Measurements from ENCODE around the gene LGALS3. TPM values are rescaled to one million over a fixed set of nuclear protein-coding genes. Genes with fewer than 3 reads are reported as not detected.

The LGALS3 gene
- total and polyA plus RNA-seq, 12 donors, result 119 to 308 (median 198) TPM

GRCh38 chr14:55141825-55142224 is 12.8 kb downstream of the LGALS3 start:
- no peaks in the 10 kb centered on the region for H3K27me3 ChIP-seq
- TF ChIP-seq CTCF (IDR thresholded peaks at IDR 0.05), result no peak
- 92 to 93% methylated on average over 3 of the region's 3 CpGs for WGBS, 2 donors
- intact Hi-C loops (cut with DNase I), result loop anchor here in 1 of 10 donors (5.0 kb wide), 1 partner anchor 50 kb away; no protein-coding TSS in a partner anchor
- H3K27ac ChIP-seq, result no peak overlapping the region
- no peaks in the 10 kb centered on the region for H3K9me3 ChIP-seq
- no peak for DNase-seq
- H3K4me3 ChIP-seq, result no peak overlapping the region
- H3K4me1 ChIP-seq, result peaks cover 4 to 40% (median 20%) of the 10 kb centered on the region in 9 donors
- no peak for ATAC-seq
- peaks cover 0 to 93% (median 72%) of the 10 kb centered on the region in 9 donors for H3K36me3 ChIP-seq

GRCh38 chr14:55142466-55142865 is 13.4 kb downstream of the LGALS3 start:
- Histone ChIP-seq H3K4me3 (no peak overlapping the region), H3K36me3 (peaks cover 0 to 99% (median 72%) of the 10 kb centered on the region in 9 donors), H3K27ac (no peak overlapping the region), H3K27me3 (no peaks in the 10 kb centered on the region), H3K4me1 (peaks cover 3 to 33% (median 14%) of the 10 kb centered on the region in 9 donors), H3K9me3 (no peaks in the 10 kb centered on the region)
- TF ChIP-seq CTCF (IDR thresholded peaks at IDR 0.05), result no peak
- ATAC-seq (no peak), DNase-seq (no peak)
- 74 to 78% methylated on average over 2 of the region's 2 CpGs for WGBS, 2 donors
- intact Hi-C loops (cut with DNase I), result loop anchor here in 1 of 10 donors (5.0 kb wide), 1 partner anchor 50 kb away; no protein-coding TSS in a partner anchor

- peaks cover 0 to 77% (median 40%) of the 10 kb centered on the region in 9 donors for H3K36me3 ChIP-seq
- TF ChIP-seq CTCF (IDR thresholded peaks at IDR 0.05), result no peak
- WGBS, 2 donors, result 70 to 78% methylated on average over 2 of the region's 2 CpGs
- no peaks in the 10 kb centered on the region for H3K27me3 ChIP-seq
- peaks cover 0 to 5% (median 0%) of the 10 kb centered on the region in 9 donors for H3K4me1 ChIP-seq
- intact Hi-C loops (cut with DNase I), result no loop called here
- no peaks in the 10 kb centered on the region for H3K9me3 ChIP-seq
- no peak for DNase-seq
- no peak for ATAC-seq
- no peak overlapping the region for H3K27ac ChIP-seq
- H3K4me3 ChIP-seq, result no peak overlapping the region
Observed at GRCh38 chr14:55146425-55146824, 17.4 kb downstream of the LGALS3 start.

- DNase-seq (no peak), ATAC-seq (no peak)
- Histone ChIP-seq H3K27ac (no peak overlapping the region), H3K4me1 (no peaks in the 10 kb centered on the region), H3K9me3 (no peaks in the 10 kb centered on the region), H3K4me3 (no peak overlapping the region), H3K36me3 (peaks cover 0 to 43% (median 0%) of the 10 kb centered on the region in 9 donors), H3K27me3 (no peaks in the 10 kb centered on the region)
- intact Hi-C loops (cut with DNase I), result no loop called here
- 82 to 83% methylated on average over 1 of the region's 1 CpG for WGBS, 2 donors
- no peak for TF ChIP-seq CTCF (IDR thresholded peaks at IDR 0.05)
Observed at GRCh38 chr14:55151601-55152000, 22.5 kb downstream of the LGALS3 start.

Data from heart right ventricle (tissue), 16 donors.